ENCODE results near the gene FRMD5.

GRCh38 chr15:44231842-44232241, 36.8 kb upstream of the FRMD5 start:
- TF ChIP-seq CTCF (conservative IDR thresholded peaks at IDR 0.05 in 1 of 2, IDR thresholded peaks at IDR 0.05 in 1 of 2; ENCODE audit: low read depth in 1 of 2, low read length in 2 of 2) = no peak
- TF ChIP-seq EZH2 (IDR thresholded peaks at IDR 0.05; ENCODE audit: low read length, missing control alignments) = no peak

Data from fibroblast of lung (primary cell).